GM19239 (cell line): ENCODE data around the gene CYP1A2.
"Not testable (repeated sequence)": the region's sequence is repeated elsewhere in the genome, so short reads cannot be mapped to it uniquely, and the experiment has no call there.

Experiments used
- DNase-seq: peaks from one replicate; pipeline ENCODE4 v3.0.0; 2011; ENCODE audit warnings: low spot score; ENCODE audit not compliant: insufficient read length
- FAIRE-seq: peaks from 2 replicates; lab custom pipeline; 2011; peaks lifted over from hg19 to GRCh38; lab: Jason Lieb, UNC

CYP1A2 gene, protein sequence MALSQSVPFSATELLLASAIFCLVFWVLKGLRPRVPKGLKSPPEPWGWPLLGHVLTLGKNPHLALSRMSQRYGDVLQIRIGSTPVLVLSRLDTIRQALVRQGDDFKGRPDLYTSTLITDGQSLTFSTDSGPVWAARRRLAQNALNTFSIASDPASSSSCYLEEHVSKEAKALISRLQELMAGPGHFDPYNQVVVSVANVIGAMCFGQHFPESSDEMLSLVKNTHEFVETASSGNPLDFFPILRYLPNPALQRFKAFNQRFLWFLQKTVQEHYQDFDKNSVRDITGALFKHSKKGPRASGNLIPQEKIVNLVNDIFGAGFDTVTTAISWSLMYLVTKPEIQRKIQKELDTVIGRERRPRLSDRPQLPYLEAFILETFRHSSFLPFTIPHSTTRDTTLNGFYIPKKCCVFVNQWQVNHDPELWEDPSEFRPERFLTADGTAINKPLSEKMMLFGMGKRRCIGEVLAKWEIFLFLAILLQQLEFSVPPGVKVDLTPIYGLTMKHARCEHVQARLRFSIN

DNA sequence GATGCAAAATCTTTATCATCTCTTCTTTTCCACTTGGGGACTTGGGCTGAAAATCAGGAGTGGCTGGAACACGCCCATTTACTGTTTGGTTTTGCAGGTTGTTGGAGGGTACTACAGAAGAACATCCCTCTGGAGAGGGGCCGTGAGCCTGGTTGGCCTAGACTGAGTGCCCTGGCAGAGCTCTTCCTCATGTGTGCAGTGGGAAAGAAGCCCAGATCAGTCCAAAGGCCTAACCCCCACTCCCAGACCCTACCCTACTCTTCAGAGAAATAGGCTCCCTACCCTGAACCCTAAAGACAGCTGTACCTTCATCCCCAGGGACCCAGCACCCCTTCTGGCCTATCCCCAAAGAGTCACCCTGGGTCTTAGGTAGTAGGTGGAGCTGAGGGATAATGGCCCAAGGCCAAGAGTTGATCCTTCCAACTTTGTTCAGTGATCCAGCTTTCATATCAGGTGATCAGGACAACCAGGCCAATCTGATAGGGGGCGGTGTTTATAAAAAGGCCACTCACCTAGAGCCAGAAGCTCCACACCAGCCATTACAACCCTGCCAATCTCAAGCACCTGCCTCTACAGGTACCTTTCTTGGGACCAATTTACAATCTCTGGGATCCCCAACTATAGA is at the start of gene CYP1A2:
Gene CYP1A2 (plus strand): TSS at position 524 of the 625 bp plus-strand sequence. CDS start 894 bp downstream, outside the sequence.
- FAIRE-seq = no peak

DNA sequence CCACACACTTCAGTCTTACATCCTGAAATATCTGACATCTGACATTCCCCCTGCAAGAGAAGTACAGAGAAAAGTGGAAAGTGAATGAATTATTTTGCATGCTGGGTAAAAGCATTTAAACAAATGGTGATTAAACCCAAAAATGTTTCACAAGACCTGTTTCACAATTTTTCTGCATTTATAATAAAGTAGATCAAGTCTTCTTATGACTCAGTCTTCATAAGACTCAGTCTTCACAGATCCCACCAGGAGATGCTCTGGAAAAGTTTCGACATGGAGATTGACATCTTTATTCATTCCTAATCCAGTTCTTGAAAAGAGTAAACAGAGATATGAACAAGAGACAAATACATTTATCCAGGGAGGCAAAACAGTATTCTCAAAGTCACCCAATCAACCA is 39.6 kb upstream of the CYP1A2 start:
- FAIRE-seq = no peak

More for the DNA sequence above, at the start of gene CYP1A2:
- no peak for DNase-seq

DNA sequence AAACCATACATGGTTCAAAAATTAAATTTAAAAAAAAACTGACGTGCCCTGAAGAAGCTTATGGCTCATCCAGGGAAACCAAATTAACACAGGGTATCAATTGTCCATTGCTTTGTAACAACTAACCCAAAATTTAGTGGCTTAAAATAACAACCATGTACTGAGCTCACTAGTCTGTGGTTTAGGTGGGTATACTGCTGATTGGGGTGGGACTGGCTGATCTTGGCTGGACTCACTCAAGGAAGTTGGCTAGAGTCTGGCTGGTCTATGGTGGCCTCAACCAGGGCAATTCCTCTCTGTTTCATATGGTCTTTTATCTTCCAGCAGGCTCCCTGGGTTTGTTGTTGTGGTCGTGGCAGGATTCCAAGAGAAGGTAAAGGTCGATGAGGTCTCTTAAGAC is 38.8 kb upstream of the CYP1A2 start:
- FAIRE-seq (no peak), DNase-seq (no peak)

More for the DNA sequence above, 39.6 kb upstream of the CYP1A2 start:
- DNase-seq = no peak

DNA sequence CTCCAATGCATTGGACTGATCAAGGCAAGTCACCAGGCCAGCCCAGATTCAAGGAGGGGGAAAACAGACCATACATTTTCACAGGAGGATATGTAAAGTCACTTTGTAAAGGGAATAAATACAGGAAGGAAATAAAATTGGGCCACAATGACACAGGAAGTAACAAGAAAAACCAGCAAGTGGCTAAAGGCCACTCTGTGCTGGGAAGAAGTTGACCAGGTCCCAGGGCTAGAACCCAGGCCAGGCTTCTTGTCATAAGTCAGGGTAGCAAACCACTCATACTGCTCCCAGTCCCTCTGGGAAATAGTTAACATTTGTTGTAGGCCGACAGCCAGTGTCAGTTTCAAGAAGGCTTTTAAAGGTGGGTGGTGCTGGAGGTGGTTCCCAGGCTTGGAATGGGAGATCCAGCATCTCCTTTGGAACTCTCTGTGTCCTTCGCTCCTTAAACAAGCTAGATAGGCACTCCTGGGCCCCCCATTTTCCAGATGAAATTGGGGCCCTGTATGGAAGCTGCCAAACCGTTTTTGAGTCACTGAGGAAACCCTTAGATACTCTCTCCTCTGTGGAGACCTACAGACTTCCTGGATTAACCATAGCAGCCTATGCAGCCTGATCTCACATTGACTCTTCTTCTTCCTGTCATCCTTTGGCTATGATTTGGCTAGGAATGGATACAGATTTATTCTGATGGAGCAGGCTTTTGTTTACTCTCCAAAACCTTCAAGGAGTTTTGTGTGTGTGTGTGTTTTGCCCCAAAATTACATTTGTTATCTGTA is 38.1 kb upstream of the CYP1A2 start:
- FAIRE-seq (no peak), DNase-seq (no peak)

DNA sequence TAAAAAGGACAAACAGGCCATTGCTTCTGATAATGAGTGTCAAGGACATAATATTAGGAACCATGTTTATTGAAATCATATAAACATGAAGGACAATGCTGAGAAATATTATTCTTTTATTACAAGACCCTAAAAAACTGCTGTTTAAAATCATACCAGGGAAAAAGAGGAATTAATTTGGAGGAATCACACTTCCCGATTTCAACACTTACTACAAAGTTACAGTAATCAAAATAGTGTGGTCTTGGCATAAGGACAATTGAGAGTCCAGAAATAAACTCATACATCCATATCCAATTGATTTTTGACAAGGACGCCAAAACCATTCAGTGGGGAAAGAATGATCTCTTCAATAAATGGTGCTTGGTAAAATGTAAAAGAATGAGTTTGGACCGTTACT is 36.3 kb upstream of the CYP1A2 start:
- FAIRE-seq = no peak

DNA sequence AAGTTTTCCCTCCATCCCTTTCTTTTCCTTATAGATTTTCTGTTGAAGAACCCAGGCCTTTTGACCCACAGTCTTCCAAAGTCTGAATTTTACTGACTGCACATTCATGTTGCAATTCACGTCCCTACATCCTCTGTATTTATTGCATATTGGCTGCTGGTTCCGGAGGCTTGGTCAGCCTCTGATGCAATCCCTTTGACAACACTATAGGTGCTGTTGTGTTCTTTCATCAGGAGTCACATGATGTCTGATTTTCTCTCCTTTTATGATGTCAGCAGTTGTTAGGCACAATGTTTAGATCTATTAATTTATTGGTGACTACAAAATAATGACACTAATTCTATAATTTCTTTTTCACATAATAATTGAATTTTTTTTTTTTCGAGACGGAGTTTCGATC is 32.0 kb upstream of the CYP1A2 start:
- FAIRE-seq (no peak), DNase-seq (no peak)

More for the DNA sequence above, 36.3 kb upstream of the CYP1A2 start:
- DNase-seq = no peak

DNA sequence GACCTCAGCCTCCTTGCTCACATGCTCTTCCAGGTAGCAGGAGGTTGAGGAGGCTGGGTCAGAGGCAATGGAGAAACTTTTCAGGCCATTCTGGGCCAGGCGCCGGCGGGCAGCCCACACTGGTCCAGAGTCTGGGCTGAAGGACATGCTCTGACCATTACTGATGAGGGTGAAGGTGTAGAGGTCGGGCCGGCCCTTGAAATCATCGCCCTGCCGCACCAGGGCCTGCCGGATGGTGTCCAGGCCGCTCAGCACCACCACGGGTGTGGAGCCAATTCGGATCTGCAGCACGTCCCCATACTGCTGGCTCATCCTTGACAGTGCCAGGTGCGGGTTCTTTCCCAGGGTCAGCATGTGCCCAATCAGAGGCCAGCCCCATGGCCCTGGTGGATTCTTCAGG is 26.1 kb upstream of the CYP1A2 start:
- DNase-seq (no peak), FAIRE-seq (no peak)

DNA sequence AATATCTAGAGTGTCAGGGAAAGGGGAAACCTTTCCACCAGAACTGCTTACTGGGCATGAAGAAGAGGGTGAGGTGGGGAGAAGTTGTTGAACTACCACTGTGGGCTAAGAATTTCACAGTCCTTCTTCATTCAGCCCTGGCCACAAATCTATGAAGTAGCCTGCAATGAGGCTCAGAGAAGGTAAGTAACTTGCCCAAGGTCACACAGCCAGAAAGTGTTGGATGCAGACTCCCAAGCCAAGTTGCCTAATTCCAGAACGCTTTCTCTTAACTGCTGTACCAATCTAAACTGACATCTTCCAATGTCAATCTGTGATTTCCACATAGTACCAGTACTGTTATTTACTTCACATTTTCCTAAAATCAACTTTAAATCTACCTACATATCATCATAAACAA is 25.5 kb upstream of the CYP1A2 start:
- DNase-seq (no peak), FAIRE-seq (no peak)

DNA sequence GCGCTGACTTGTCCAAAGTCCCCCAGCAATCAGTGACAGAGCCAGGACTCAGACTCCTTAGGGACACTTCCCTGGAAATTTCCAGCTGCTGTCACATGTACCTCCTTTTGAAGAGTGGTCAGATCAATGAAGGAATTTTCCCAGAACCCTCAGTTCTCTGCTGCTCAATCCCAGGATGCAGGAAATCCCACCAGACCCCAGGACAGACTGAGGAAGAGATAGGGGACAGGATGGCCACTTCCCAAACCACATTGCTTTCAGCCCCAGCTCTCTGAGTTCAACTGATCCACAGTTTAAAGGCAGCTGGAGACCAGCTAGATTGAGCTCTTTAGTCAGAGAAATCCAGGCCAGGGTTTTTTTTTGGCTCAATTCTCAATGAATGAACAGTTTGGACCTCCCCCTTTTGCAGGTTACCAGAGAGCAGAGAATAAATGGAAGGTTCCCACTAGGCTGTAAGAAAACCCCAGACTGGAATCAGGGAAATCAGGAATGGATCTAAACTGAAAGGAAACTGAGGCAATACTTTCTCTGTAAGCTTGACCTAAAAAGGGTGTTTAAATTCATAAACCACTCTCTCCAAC is 24.8 kb upstream of the CYP1A2 start:
- FAIRE-seq (no peak), DNase-seq (no peak)

DNA sequence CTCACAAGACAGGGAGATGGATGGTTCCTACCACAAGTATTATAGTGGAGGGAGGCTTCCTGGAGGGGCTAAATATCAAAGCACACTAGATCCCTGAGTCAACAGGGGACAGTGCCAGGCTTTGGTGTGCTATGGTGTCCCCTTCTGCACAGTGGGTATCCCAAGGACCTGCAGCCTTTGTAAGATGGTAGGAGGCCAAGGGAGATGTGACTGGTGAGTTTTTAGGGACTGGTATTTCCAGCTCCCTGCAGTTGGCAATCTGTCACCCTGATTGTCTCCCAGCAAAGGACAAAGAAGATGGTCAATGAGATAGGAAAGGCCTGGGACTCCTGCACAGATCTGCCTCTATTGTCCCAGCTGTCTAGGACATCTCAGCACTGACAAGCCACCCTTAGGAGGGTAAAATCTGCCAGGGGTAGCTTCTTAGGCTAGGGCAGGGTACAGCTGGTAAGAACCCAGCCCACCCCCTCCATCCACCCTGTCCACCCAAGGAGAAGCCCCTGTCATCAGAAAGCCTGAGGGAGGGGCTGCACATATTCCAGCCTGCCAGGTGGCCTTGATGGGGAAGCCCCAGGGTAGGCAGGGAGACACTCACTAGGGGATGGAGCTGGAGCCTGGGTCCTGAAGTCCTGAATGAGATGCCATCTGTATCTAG is 23.9 kb upstream of the CYP1A2 start:
- FAIRE-seq = no peak
- DNase-seq = no peak

DNA sequence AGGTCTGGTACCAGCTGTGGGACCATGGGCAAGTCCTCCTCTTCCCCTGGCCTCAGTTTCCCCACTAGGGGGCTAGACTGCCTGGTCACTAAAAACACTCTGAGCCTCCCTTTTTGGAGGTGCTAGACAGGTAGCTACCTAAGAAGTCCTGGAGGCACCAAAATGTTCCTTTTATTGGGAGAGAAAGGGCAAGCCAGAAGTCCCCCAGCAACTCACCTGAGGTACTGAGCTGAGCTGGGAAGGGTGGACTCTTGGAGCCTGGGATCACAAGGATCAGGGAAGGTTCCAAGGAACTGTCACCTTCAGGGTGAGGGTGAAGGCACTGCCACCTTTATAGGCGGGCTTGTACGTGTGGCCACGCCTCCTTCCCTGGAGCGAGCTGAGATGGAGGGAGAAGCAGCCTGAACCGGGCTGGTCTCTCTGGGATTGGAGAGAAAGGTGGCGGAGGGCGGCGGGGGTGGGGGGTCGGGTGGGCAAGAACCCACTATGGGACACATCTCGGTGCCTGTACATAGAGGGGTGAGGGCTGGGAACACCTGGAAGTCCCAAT is 23.3 kb upstream of the CYP1A2 start, which contains the start of gene CYP1A1:
Gene CYP1A1 (minus strand): TSS at position 304 of the 550 bp plus-strand sequence. CDS start 2,431 bp downstream, outside the sequence.
- peak; percentile 76 for FAIRE-seq
- DNase-seq = no peak

DNA sequence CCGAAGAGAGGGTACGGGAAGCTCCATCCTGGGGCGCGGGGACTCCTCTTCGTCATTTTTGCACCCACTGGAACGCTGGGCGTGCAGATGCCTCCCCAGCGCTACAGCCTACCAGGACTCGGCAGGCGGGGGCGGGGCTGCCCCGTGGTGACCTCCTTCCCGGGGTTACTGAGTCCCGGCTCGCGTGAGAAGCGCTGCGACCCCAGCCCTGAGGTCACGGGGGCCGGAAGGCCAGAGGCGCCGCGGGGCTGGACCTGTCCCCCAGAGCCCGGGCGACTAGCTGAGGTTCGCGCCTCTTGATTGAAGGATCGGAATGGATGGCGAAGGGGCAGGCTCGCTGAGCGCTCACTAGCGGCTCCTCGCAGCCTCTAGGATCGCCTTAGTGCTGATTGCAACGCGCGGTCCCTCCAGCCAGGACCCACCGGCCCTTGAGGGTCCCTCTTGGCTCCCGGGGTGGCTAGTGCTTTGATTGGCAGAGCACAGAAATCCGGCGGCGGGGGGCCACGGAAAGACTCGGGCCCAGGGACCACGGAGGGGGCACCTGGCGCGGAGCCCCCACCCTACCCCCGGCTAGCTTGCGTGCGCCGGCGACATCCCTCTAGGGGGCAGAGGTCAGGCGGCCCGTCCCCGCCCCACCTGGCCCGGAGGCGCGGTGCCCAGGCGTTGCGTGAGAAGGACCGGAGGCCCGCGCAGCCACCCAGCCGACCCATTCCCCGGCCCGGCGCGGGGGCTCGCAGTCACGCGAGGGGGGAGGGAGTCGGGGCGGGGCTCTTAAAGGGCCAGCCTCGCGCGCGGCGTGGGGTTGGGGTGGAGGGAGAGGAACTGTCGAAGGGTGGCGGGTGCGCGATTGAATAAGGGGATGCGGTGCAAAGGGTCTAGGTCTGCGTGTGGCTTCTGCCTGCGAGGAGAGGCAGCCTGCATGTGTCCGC is 22.5 kb upstream of the CYP1A2 start:
- FAIRE-seq (peak; percentile 4), DNase-seq (peak; percentile 68)

DNA sequence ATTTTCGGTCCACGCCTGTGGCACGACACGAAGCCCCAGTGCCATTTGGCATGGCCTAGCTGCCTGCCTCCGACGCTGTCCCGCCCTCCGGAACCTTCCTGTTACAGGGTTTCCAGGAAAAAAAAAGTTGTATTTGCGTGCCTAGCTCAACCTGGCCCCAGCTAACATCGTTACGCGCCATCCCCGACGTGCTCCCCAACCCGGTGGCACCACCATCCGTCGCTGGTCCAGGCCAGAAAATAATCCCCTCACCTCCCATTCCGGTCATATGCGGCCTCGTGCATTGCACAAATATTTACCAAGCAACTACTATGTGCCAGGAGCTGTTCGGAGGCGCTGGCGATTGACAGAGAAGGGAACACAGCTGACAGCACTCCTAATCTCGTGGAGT is 21.9 kb upstream of the CYP1A2 start:
- DNase-seq (no peak), FAIRE-seq (no peak)

DNA sequence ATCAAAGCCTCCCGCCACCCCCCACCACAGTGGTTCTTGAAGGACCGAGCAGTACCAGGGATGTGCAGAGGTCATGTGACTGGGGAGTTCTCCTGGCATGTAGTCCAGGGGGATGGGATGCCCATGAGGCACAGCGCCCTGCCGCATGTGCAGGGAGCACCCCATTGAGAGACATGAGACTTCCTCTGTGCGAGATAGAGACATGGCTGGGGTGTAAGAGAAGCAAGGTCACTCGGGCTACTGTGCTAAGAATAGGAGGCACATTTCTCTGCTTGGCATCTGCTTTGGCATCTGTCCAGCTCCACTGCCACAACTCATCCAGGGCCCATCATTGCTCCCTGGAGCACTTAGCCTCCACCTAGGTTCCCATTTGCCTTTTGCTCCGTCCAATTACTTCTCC is 20.9 kb upstream of the CYP1A2 start:
- DNase-seq (no peak), FAIRE-seq (no peak)

DNA sequence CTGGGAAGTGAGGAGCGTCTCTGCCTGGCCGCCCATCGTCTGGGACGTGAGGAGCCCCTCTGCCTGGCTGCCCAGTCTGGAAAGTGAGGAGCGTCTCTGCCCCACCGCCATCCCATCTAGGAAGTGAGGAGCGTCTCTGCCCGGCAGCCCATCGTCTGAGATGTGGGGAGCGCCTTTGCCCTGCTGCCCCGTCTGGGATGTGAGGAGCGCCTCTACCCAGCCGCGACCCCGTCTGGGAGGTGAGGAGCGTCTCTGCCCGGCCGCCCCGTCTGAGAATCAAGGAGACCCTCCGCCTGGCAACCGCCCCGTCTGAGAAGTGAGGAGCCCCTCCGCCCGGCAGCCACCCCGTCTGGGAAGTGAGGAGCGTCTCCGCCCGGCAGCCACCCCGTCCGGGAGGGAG is 19.9 kb upstream of the CYP1A2 start:
- DNase-seq, FAIRE-seq: not testable (repeated sequence)

DNA sequence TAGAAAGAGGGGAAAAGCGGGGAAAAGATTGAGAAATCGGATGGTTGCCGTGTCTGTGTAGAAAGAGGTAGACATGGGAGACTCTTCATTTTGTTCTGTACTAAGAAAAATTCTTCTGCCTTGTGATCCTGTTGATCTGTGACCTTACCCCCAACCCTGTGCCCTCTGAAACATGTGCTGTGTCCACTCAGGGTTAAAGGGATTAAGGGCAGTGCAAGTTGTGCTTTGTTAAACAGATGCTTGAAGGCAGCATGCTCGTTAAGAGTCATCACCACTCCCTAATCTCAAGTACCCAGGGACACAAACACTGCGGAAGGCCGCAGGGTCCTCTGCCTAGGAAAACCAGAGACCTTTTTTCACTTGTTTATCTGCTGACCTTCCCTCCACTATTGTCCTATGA is 19.3 kb upstream of the CYP1A2 start:
- not testable (repeated sequence) for FAIRE-seq, DNase-seq

DNA sequence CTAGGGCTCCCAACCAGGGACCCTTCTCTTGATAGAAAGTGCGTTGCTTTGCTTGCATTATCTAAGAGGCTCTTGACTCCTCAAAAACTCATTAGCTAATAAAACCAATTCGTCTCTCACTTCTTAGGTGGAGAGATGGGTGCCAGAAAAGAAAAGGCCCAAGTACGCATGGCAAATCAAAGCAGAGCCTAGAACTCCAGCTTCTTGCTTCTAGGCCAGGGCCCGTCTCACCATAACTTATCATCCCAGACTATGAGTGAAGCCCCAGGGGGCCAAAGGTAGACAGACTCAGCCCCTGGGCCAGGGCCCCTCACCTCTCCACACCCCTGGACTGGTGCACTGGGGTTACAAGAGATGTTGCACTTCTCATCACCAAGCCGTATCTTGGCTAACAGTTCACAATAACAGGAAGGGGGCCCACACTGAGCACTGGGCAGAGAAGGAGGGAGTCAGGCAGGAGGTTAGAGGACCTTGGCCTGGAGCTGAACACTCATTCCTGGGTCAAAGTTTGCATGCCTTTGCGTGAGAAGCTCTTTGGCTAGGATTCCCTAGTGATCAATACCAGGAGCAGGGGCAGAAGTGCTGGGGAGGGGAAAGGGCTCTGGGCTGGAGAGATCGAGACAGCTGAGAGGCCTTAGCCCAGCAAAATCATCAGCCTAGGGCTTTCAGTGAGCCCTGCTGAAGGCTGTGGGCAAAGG is 17.9 kb upstream of the CYP1A2 start:
- FAIRE-seq (no peak), DNase-seq (no peak)

DNA sequence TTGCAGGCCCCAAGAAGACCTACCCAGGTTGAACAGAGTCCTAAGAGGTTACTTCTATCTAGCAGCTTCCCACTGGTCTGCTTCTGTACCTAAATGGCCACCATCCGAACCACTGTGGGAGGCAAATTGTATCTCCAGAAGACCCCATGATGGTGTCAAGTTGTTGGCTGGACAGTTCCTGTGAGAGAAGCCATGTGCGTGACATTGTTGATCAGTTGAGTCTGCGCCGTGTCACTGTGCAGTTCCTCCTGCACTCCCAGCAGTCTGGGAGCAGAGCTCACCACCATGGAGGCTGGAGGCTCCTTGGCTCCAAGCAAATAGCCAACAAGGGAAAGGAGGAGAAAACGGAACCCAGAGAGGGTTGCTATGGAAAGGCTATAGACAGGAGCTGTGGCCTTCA is 15.8 kb upstream of the CYP1A2 start:
- no peak for DNase-seq
- no peak for FAIRE-seq
